ENCODE measurements around the gene ZKSCAN2.

Gene ZKSCAN2

GRCh38 chr16:25297151-25297787, 39.6 kb upstream of the ZKSCAN2 start:
- Histone ChIP-seq H3K4me3 (ENCODE audit: low read depth, low read length, poor library complexity, severe bottlenecking) (no peak overlapping the region), H3K79me2 (ENCODE audit: insufficient read depth, low read length) (no peaks in the 10 kb centered on the region), H3F3A (ENCODE audit: insufficient read depth, low read length) (no peaks in the 10 kb centered on the region), H3K4me2 (ENCODE audit: low read length) (no peak overlapping the region), H3K9me2 (ENCODE audit: low read depth, low read length) (no peaks in the 10 kb centered on the region), H4K20me1 (ENCODE audit: insufficient read depth, low read length) (no peaks in the 10 kb centered on the region), H3K27ac (ENCODE audit: low read depth, low read length, poor library complexity, severe bottlenecking) (no peak overlapping the region), H3K4me1 (ENCODE audit: insufficient read depth, low read length, severe bottlenecking) (no peaks in the 10 kb centered on the region), H3K27me3 (ENCODE audit: insufficient read depth, low read length) (no peaks in the 10 kb centered on the region), H3K9ac (ENCODE audit: low read length) (no peak overlapping the region), H3K9me3 (ENCODE audit: low read length) (no peaks in the 10 kb centered on the region), H2AFZ (ENCODE audit: low read length) (no peak overlapping the region), H3K36me3 (ENCODE audit: insufficient read depth, low read length) (no peaks in the 10 kb centered on the region)
- TF ChIP-seq EZH2 (IDR thresholded peaks at IDR 0.05; ENCODE audit: borderline replicate concordance, low read length): no peak
- TF ChIP-seq, protein P1, sequence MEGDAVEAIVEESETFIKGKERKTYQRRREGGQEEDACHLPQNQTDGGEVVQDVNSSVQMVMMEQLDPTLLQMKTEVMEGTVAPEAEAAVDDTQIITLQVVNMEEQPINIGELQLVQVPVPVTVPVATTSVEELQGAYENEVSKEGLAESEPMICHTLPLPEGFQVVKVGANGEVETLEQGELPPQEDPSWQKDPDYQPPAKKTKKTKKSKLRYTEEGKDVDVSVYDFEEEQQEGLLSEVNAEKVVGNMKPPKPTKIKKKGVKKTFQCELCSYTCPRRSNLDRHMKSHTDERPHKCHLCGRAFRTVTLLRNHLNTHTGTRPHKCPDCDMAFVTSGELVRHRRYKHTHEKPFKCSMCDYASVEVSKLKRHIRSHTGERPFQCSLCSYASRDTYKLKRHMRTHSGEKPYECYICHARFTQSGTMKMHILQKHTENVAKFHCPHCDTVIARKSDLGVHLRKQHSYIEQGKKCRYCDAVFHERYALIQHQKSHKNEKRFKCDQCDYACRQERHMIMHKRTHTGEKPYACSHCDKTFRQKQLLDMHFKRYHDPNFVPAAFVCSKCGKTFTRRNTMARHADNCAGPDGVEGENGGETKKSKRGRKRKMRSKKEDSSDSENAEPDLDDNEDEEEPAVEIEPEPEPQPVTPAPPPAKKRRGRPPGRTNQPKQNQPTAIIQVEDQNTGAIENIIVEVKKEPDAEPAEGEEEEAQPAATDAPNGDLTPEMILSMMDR (IDR thresholded peaks at IDR 0.05; ENCODE audit: low read length): no peak

GRCh38 chr16:25291580-25291979, 33.9 kb upstream of the ZKSCAN2 start:
- Histone ChIP-seq H3K36me3 (ENCODE audit: insufficient read depth, low read length) (no peaks in the 10 kb centered on the region), H3K27ac (ENCODE audit: low read depth, low read length, poor library complexity, severe bottlenecking) (no peak overlapping the region), H3K9me3 (ENCODE audit: low read length) (no peaks in the 10 kb centered on the region), H3K9me2 (ENCODE audit: low read depth, low read length) (no peaks in the 10 kb centered on the region), H3K4me3 (ENCODE audit: low read depth, low read length, poor library complexity, severe bottlenecking) (no peak overlapping the region), H3F3A (ENCODE audit: insufficient read depth, low read length) (no peaks in the 10 kb centered on the region), H3K27me3 (ENCODE audit: insufficient read depth, low read length) (no peaks in the 10 kb centered on the region), H3K9ac (ENCODE audit: low read length) (no peak overlapping the region), H2AFZ (ENCODE audit: low read length) (no peak overlapping the region), H3K4me1 (ENCODE audit: insufficient read depth, low read length, severe bottlenecking) (no peaks in the 10 kb centered on the region), H3K4me2 (ENCODE audit: low read length) (no peak overlapping the region), H4K20me1 (ENCODE audit: insufficient read depth, low read length) (no peaks in the 10 kb centered on the region), H3K79me2 (ENCODE audit: insufficient read depth, low read length) (no peaks in the 10 kb centered on the region)
- TF ChIP-seq, protein P1 (IDR thresholded peaks at IDR 0.05; ENCODE audit: low read length): no peak
- TF ChIP-seq EZH2 (IDR thresholded peaks at IDR 0.05; ENCODE audit: borderline replicate concordance, low read length): no peak

DNA sequence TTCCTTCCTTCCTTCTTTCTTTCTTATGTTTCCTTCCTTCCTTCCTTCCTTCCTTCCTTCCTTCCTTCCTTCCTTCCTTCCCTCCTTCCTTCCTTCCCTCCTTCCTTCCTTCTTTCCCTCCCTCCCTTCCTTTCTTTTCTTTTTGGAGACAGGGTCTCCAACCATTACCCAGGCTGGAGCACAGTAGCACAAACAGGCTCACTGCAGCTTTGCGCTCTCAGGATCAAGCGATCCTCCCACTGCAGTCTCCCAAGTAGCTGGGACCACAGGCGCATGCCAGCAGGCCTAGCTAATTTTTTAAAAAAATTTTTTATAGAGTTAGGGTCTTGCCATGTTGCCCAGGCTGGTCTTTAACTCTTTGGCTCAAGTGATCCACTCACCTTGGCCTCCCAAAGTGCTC, 31.8 kb upstream of the ZKSCAN2 start:
- Histone ChIP-seq H3K4me3 (ENCODE audit: low read depth, low read length, poor library complexity, severe bottlenecking) (no peak overlapping the region), H3K4me1 (ENCODE audit: insufficient read depth, low read length, severe bottlenecking) (no peaks in the 10 kb centered on the region), H2AFZ (ENCODE audit: low read length) (no peak overlapping the region), H3K27me3 (ENCODE audit: insufficient read depth, low read length) (no peaks in the 10 kb centered on the region), H3K4me2 (ENCODE audit: low read length) (no peak overlapping the region), H3K9ac (ENCODE audit: low read length) (no peak overlapping the region), H3K9me3 (ENCODE audit: low read length) (no peaks in the 10 kb centered on the region), H3K36me3 (ENCODE audit: insufficient read depth, low read length) (no peaks in the 10 kb centered on the region), H3K79me2 (ENCODE audit: insufficient read depth, low read length) (no peaks in the 10 kb centered on the region), H3K9me2 (ENCODE audit: low read depth, low read length) (no peaks in the 10 kb centered on the region), H3F3A (ENCODE audit: insufficient read depth, low read length) (no peaks in the 10 kb centered on the region), H3K27ac (ENCODE audit: low read depth, low read length, poor library complexity, severe bottlenecking) (no peak overlapping the region), H4K20me1 (ENCODE audit: insufficient read depth, low read length) (no peaks in the 10 kb centered on the region)
- no peak for TF ChIP-seq EZH2 (IDR thresholded peaks at IDR 0.05; ENCODE audit: borderline replicate concordance, low read length)
- TF ChIP-seq, protein P1 (IDR thresholded peaks at IDR 0.05; ENCODE audit: low read length): no peak

Measured in OCI-LY1 (cell line).